Measurements from ENCODE around the gene RPL32. TPM values are rescaled to one million over a fixed set of nuclear protein-coding genes. Genes with fewer than 3 reads are reported as not detected.

Gene RPL32
- total RNA-seq, 1 experiment from 2014 or later = 794 TPM

DNA sequence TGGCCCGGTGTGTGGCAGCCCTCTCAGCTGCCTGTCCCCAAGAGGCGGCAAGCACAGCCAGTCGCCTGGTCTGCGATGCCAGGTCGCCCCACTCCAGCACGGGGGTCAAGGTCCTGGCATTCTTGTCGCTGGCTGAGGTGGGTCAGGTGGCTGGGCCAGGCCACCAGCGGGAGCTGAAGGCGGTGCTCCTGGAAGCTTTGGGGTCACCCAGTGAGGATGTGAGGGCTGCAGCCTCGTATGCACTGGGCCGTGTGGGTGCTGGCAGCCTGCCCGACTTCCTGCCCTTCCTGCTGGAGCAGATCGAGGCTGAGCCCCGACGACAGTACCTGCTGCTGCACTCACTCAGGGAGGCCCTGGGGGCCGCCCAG is 24.0 kb downstream of the RPL32 start:
- ATAC-seq = no peak
- TF ChIP-seq SIN3A (IDR thresholded peaks at IDR 0.05; ENCODE audit: borderline replicate concordance, insufficient read depth, low read depth, low read length) (no peak), POLR2AphosphoS5 (IDR thresholded peaks at IDR 0.05; ENCODE audit: low read depth, low read length) (no peak), TCF7L2 (IDR thresholded peaks at IDR 0.05; ENCODE audit: low read depth, low read length) (no peak)
- TF ChIP-seq, protein P1, sequence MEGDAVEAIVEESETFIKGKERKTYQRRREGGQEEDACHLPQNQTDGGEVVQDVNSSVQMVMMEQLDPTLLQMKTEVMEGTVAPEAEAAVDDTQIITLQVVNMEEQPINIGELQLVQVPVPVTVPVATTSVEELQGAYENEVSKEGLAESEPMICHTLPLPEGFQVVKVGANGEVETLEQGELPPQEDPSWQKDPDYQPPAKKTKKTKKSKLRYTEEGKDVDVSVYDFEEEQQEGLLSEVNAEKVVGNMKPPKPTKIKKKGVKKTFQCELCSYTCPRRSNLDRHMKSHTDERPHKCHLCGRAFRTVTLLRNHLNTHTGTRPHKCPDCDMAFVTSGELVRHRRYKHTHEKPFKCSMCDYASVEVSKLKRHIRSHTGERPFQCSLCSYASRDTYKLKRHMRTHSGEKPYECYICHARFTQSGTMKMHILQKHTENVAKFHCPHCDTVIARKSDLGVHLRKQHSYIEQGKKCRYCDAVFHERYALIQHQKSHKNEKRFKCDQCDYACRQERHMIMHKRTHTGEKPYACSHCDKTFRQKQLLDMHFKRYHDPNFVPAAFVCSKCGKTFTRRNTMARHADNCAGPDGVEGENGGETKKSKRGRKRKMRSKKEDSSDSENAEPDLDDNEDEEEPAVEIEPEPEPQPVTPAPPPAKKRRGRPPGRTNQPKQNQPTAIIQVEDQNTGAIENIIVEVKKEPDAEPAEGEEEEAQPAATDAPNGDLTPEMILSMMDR (IDR thresholded peaks at IDR 0.05) = no peak
- TF ChIP-seq, protein P2, sequence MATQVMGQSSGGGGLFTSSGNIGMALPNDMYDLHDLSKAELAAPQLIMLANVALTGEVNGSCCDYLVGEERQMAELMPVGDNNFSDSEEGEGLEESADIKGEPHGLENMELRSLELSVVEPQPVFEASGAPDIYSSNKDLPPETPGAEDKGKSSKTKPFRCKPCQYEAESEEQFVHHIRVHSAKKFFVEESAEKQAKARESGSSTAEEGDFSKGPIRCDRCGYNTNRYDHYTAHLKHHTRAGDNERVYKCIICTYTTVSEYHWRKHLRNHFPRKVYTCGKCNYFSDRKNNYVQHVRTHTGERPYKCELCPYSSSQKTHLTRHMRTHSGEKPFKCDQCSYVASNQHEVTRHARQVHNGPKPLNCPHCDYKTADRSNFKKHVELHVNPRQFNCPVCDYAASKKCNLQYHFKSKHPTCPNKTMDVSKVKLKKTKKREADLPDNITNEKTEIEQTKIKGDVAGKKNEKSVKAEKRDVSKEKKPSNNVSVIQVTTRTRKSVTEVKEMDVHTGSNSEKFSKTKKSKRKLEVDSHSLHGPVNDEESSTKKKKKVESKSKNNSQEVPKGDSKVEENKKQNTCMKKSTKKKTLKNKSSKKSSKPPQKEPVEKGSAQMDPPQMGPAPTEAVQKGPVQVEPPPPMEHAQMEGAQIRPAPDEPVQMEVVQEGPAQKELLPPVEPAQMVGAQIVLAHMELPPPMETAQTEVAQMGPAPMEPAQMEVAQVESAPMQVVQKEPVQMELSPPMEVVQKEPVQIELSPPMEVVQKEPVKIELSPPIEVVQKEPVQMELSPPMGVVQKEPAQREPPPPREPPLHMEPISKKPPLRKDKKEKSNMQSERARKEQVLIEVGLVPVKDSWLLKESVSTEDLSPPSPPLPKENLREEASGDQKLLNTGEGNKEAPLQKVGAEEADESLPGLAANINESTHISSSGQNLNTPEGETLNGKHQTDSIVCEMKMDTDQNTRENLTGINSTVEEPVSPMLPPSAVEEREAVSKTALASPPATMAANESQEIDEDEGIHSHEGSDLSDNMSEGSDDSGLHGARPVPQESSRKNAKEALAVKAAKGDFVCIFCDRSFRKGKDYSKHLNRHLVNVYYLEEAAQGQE (IDR thresholded peaks at IDR 0.05; ENCODE audit: insufficient read depth in 1 of 2, low read depth in 2 of 2, low read length in 1 of 2) = no peak
- Histone ChIP-seq H3K36me3 (ENCODE audit: control insufficient read depth, insufficient read depth, low read length) (no peaks in the 10 kb centered on the region), H3K4me3 (ENCODE audit: low read depth in 2 of 2, low read length in 2 of 2) (no peak overlapping the region), H3K4me1 (ENCODE audit: control insufficient read depth, insufficient read depth, low read length) (no peaks in the 10 kb centered on the region; the same call in 1 of the 2 replicates), H3K27me3 (ENCODE audit: control insufficient read depth, insufficient read depth, low read length) (no peaks in the 10 kb centered on the region), H3K27ac (ENCODE audit: low read length) (no peak overlapping the region), H3K9me3 (ENCODE audit: control insufficient read depth, insufficient read depth, low read depth, low read length) (no peaks in the 10 kb centered on the region)
- intact Hi-C loops (cut with micrococcal nuclease; ENCODE audit: unreplicated experiment) (no loop called here), in situ Hi-C loops (cut with HindIII; ENCODE audit: low pct_unique_long_range_greater_than_20kb, low sequenced_read_pairs) (no loop called here)
- CTCF ChIA-PET = no interaction called here
- no peak for DNase-seq (ENCODE audit: low read depth, low spot score)
- POLR2A ChIA-PET = no interaction called here
- BruUV-seq (replicated peaks) = no TSS peak

DNA sequence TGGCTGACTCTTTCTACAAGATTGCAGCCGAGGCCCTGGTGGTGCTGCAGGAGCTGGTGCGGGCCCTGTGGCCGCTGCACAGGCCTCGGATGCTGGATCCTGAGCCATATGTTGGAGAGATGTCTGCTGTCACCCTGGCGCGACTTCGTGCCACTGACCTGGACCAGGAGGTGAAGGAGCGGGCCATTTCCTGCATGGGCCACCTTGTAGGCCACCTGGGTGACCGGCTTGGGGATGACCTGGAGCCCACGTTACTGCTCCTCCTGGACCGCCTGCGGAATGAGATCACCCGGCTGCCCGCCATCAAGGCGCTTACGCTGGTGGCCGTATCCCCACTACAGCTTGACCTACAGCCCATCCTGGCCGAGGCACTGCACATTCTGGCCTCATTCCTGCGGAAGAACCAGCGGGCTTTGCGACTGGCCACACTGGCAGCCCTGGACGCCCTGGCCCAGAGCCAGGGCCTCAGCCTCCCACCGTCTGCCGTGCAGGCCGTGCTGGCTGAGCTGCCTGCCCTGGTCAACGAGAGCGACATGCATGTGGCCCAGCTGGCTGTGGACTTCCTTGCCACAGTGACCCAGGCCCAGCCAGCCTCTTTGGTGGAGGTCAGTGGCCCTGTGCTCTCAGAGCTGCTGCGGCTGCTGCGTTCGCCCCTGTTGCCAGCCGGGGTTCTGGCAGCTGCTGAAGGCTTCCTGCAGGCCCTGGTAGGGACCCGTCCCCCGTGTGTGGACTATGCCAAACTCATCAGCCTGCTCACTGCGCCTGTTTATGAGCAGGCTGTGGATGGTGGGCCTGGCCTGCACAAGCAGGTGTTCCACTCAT is 24.6 kb downstream of the RPL32 start:
- no TSS peak for BruUV-seq (replicated peaks)
- in situ Hi-C loops (cut with HindIII; ENCODE audit: low pct_unique_long_range_greater_than_20kb, low sequenced_read_pairs) (no loop called here), intact Hi-C loops (cut with micrococcal nuclease; ENCODE audit: unreplicated experiment) (no loop called here)
- no peak for ATAC-seq
- POLR2A ChIA-PET = no interaction called here
- CTCF ChIA-PET = no interaction called here
- H3K27ac ChIP-seq (ENCODE audit: low read length) = no peak overlapping the region
- TF ChIP-seq, protein P2 (IDR thresholded peaks at IDR 0.05; ENCODE audit: insufficient read depth in 1 of 2, low read depth in 2 of 2, low read length in 1 of 2) = no peak
- TF ChIP-seq SIN3A (IDR thresholded peaks at IDR 0.05; ENCODE audit: borderline replicate concordance, insufficient read depth, low read depth, low read length) (no peak), POLR2AphosphoS5 (IDR thresholded peaks at IDR 0.05; ENCODE audit: low read depth, low read length) (no peak), TCF7L2 (IDR thresholded peaks at IDR 0.05; ENCODE audit: low read depth, low read length) (no peak)
- TF ChIP-seq, protein P1 (IDR thresholded peaks at IDR 0.05) = no peak
- H3K27me3 ChIP-seq (ENCODE audit: control insufficient read depth, insufficient read depth, low read length) = no peaks in the 10 kb centered on the region
- H3K4me1 ChIP-seq (ENCODE audit: control insufficient read depth, insufficient read depth, low read length) = no peaks in the 10 kb centered on the region; the same call in 1 of the 2 replicates
- DNase-seq (ENCODE audit: low read depth, low spot score) = no peak
- H3K9me3 ChIP-seq (ENCODE audit: control insufficient read depth, insufficient read depth, low read depth, low read length) = no peaks in the 10 kb centered on the region
- no peaks in the 10 kb centered on the region for H3K36me3 ChIP-seq (ENCODE audit: control insufficient read depth, insufficient read depth, low read length)
- H3K4me3 ChIP-seq (ENCODE audit: low read depth in 2 of 2, low read length in 2 of 2) = no peak overlapping the region

Measured in Panc1 (cell line).